H9 (cell line): ENCODE measurements around the gene ANAPC1. TPM values are rescaled to one million over a fixed set of nuclear protein-coding genes. Genes with fewer than 3 reads are reported as not detected.

Experiments
- DNase-seq: peaks from one replicate; pipeline ENCODE4 v3.0.0-alpha.2; 2017
- H2AFZ ChIP-seq: one replicate; pipeline ENCODE4 v1.6.1; 2013; ENCODE audit warnings: mild to moderate bottlenecking, low read length, control low read depth, moderate library complexity
- H2AK5ac ChIP-seq: 2 replicates; pipeline ENCODE4 v1.6.1; 2013; ENCODE audit warnings: low read length, control low read depth, mixed read lengths; ENCODE audit not compliant: insufficient read length
- H2BK120ac ChIP-seq: one replicate; pipeline ENCODE4 v1.6.1; 2013; ENCODE audit warnings: low read depth, mild to moderate bottlenecking, low read length, control low read depth, inconsistent platforms; ENCODE audit not compliant: poor library complexity, severe bottlenecking
- H2BK12ac ChIP-seq: 2 replicates; pipeline ENCODE4 v1.6.1; 2013; ENCODE audit warnings: low read length, control low read depth, mixed read lengths, low read depth; ENCODE audit not compliant: insufficient read length
- H2BK15ac ChIP-seq: 2 replicates; pipeline ENCODE4 v1.6.1; 2013; ENCODE audit warnings: low read depth, low read length, control low read depth
- H2BK20ac ChIP-seq: one replicate; pipeline ENCODE4 v1.6.1; 2013; ENCODE audit warnings: low read depth, mild to moderate bottlenecking, low read length, control low read depth, inconsistent platforms; ENCODE audit not compliant: poor library complexity, severe bottlenecking
- H2BK5ac ChIP-seq: 2 replicates; pipeline ENCODE4 v1.6.1; 2013; ENCODE audit warnings: low read length, control low read depth, mixed read lengths; ENCODE audit not compliant: insufficient read length
- H3K14ac ChIP-seq: 2 replicates; pipeline ENCODE4 v1.6.1; 2013; ENCODE audit warnings: low read length, control low read depth; ENCODE audit not compliant: insufficient read depth
- H3K18ac ChIP-seq: 2 replicates; pipeline ENCODE4 v1.6.1; 2013; ENCODE audit warnings: low read depth, mild to moderate bottlenecking, mixed read lengths, low read length, control low read depth; ENCODE audit not compliant: insufficient read length
- H3K23ac ChIP-seq: 2 replicates; pipeline ENCODE4 v1.6.1; 2013; ENCODE audit warnings: low read length, control low read depth, mixed read lengths, low read depth; ENCODE audit not compliant: insufficient read length
- H3K23me2 ChIP-seq: 2 replicates; pipeline ENCODE4 v1.6.1; 2013; ENCODE audit warnings: low read depth, mild to moderate bottlenecking, mixed read lengths, low read length, control low read depth; ENCODE audit not compliant: insufficient read length, poor library complexity, severe bottlenecking
- H3K27ac ChIP-seq: 2 replicates; pipeline ENCODE4 v1.5.1; 2013; ENCODE audit warnings: low read length, control low read depth, mixed read lengths, low read depth; ENCODE audit not compliant: insufficient read length
- H3K27me3 ChIP-seq: 2 replicates; pipeline ENCODE4 v1.6.1; 2013; ENCODE audit warnings: low read length, control low read depth, inconsistent platforms; ENCODE audit not compliant: insufficient read depth
- H3K4ac ChIP-seq: 2 replicates; pipeline ENCODE4 v1.6.1; 2013; ENCODE audit warnings: low read depth, mild to moderate bottlenecking, control low read depth, inconsistent platforms, low read length, moderate library complexity
- H3K4me1 ChIP-seq: 2 replicates; pipeline ENCODE4 v1.6.1; 2013; ENCODE audit warnings: low read length, control low read depth, inconsistent platforms; ENCODE audit not compliant: insufficient read depth
- H3K4me2 ChIP-seq: 2 replicates; pipeline ENCODE4 v1.6.1; 2013; ENCODE audit warnings: low read length, control low read depth, mixed read lengths; ENCODE audit not compliant: insufficient read length, insufficient read depth
- H3K56ac ChIP-seq: 2 replicates; pipeline ENCODE4 v1.6.1; 2013; ENCODE audit warnings: low read depth, mild to moderate bottlenecking, mixed read lengths, low read length, control low read depth; ENCODE audit not compliant: insufficient read length
- H3K79me1 ChIP-seq: 2 replicates; pipeline ENCODE4 v1.6.1; 2013; ENCODE audit warnings: low read depth, mild to moderate bottlenecking, moderate library complexity, low read length, control low read depth, inconsistent platforms; ENCODE audit not compliant: insufficient read depth, poor library complexity, severe bottlenecking
- H3K79me2 ChIP-seq: 2 replicates; pipeline ENCODE4 v1.6.1; 2013; ENCODE audit warnings: low read length, control low read depth, inconsistent platforms; ENCODE audit not compliant: insufficient read depth
- H3K9ac ChIP-seq: 2 replicates; pipeline ENCODE4 v1.6.1; 2013; ENCODE audit warnings: low read length, control low read depth, mixed read lengths; ENCODE audit not compliant: insufficient read length; ENCODE audit errors: extremely low read depth
- H3K9me3 ChIP-seq: one replicate; pipeline ENCODE4 v1.6.1; 2013; ENCODE audit warnings: low read depth, low read length, inconsistent platforms; ENCODE audit not compliant: control insufficient read depth
- H3T11ph ChIP-seq: one replicate; pipeline ENCODE4 v1.6.1; 2013; ENCODE audit warnings: mild to moderate bottlenecking, low read length, control low read depth, inconsistent platforms
- H4K20me1 ChIP-seq: one replicate; pipeline ENCODE4 v1.6.1; 2013; ENCODE audit not compliant: control insufficient read depth, insufficient read length, insufficient read depth
- H4K5ac ChIP-seq: 2 replicates; pipeline ENCODE4 v1.6.1; 2013; ENCODE audit warnings: low read depth, mild to moderate bottlenecking, mixed read lengths, low read length, control low read depth; ENCODE audit not compliant: insufficient read length
- H4K8ac ChIP-seq: replicated peaks from 2 replicates; pipeline ENCODE4 v1.6.1; 2013; ENCODE audit warnings: low read length, control low read depth, mixed read lengths, low read depth; ENCODE audit not compliant: insufficient read length
- H4K91ac ChIP-seq: 2 replicates; pipeline ENCODE4 v1.6.1; 2013; ENCODE audit warnings: low read depth, mild to moderate bottlenecking, moderate library complexity, mixed read lengths, low read length, control low read depth; ENCODE audit not compliant: insufficient read length
- H3K27ac Mint-ChIP-seq, 3 experiments: 2 replicates in 2 of 3; 3 replicates in 1 of 3; pipeline ENCODE4 v1.8.0; 2020 to 2021; ENCODE audit warnings: mixed read lengths in 3 of 3, mild to moderate bottlenecking in 1 of 3, moderate library complexity in 1 of 3
- H3K27me3 Mint-ChIP-seq: 2 replicates; pipeline ENCODE4 v1.8.0; 2021; ENCODE audit warnings: low read depth, mild to moderate bottlenecking, moderate library complexity, mixed read lengths
- H3K36me3 Mint-ChIP-seq, 3 experiments: 2 replicates in 2 of 3; 3 replicates in 1 of 3; pipeline ENCODE4 v1.8.0; 2020 to 2021; ENCODE audit warnings: low read depth in 3 of 3, mixed read lengths in 3 of 3; ENCODE audit not compliant: insufficient read depth in 1 of 3
- H3K4me1 Mint-ChIP-seq, 2 experiments: 2 replicates each; pipeline ENCODE4 v1.8.0; 2020; ENCODE audit warnings: mixed read lengths in 2 of 2
- H3K4me3 Mint-ChIP-seq, 2 experiments: 2 replicates in 1 of 2; 3 replicates in 1 of 2; pipeline ENCODE4 v1.8.0; 2020 to 2021; ENCODE audit warnings: mild to moderate bottlenecking in 2 of 2, mixed read lengths in 2 of 2, moderate library complexity in 1 of 2
- H3K9me3 Mint-ChIP-seq, 2 experiments: 2 replicates in 1 of 2; 3 replicates in 1 of 2; pipeline ENCODE4 v1.8.0; 2020; ENCODE audit warnings: mild to moderate bottlenecking in 2 of 2, mixed read lengths in 2 of 2, moderate library complexity in 1 of 2
- WGBS: extraction: QIAGEN DNeasy Blood & Tissue Kit; methylation state at CpG from one replicate; pipeline ENCODE4 v1.1.7; 2013; ENCODE audit warnings: missing lambda C conversion rate, low lambda C conversion rate, mixed read lengths; ENCODE audit not compliant: insufficient read length; ENCODE audit errors: extremely low coverage; 5-methylcytosine and 5-hydroxymethylcytosine counted together
- total RNA-seq: library from RNA; stranded (reverse); gene quantifications from 2 replicates; pipeline ENCODE4 v1.2.1, GENCODE V29; 2021
- TF ChIP-seq, protein P1 (sequence below): fragments of 200-600 bp; sonication (generic); conservative IDR thresholded peaks from 3 replicates; pipeline ENCODE4 v1.8.0; 2021; ENCODE audit warnings: antibody characterized with exemption, mild to moderate bottlenecking

ANAPC1 gene
- total RNA-seq, 1 experiment from 2014 or later: 79.1 TPM

DNA sequence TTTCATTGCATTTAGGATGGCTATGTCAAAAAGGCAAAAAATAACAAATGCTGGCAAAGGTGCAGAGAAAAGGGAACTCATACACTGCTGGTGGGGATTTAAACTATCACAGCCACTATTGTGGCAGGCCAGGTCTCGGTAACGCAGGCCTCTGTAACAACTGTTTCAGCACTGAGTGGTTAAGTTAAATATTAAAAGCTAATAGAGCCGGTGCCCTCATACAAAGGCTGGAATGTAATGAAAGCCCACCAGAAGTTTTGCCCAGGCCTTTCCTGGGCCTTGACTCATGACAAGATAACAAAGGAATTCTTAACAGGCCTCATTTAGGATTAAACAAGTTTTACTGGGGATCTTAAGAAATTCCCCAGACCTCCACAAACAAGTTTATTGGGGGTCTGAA is 25.1 kb upstream of the ANAPC1 start:
- no peak overlapping the region for H2BK120ac ChIP-seq
- H2AK5ac ChIP-seq: no peak overlapping the region
- no peak overlapping the region for H4K8ac ChIP-seq
- H4K20me1 ChIP-seq: no peaks in the 10 kb centered on the region
- no peaks in the 10 kb centered on the region for H3K79me1 ChIP-seq
- no peaks in the 10 kb centered on the region for H3K79me2 ChIP-seq
- Mint-ChIP-seq H3K27me3 (no peaks in the 10 kb centered on the region), H3K36me3 (no peaks in the 10 kb centered on the region), H3K27ac (no peak overlapping the region), H3K4me1 (peaks cover 30 to 31% of the 10 kb centered on the region in 2 experiments), H3K4me3 (no peak overlapping the region), H3K9me3 (no peaks in the 10 kb centered on the region)
- H2BK12ac ChIP-seq: no peak overlapping the region
- no peak overlapping the region for H4K5ac ChIP-seq
- H3K14ac ChIP-seq: no peak overlapping the region
- H3K56ac ChIP-seq: no peak overlapping the region
- H3T11ph ChIP-seq: no peak overlapping the region
- H3K27ac ChIP-seq: no peak overlapping the region
- H2BK20ac ChIP-seq: no peak overlapping the region
- H3K4me1 ChIP-seq: no peaks in the 10 kb centered on the region
- H3K18ac ChIP-seq: no peak overlapping the region
- no peak overlapping the region for H2BK15ac ChIP-seq
- no peaks in the 10 kb centered on the region for H3K27me3 ChIP-seq
- WGBS: no CpG with 5 or more reads among the region's 3 CpGs
- no peak overlapping the region for H2BK5ac ChIP-seq
- no peaks in the 10 kb centered on the region for H3K23me2 ChIP-seq
- H4K91ac ChIP-seq: no peak overlapping the region
- H3K9ac ChIP-seq: no peak overlapping the region
- no peak overlapping the region for H3K23ac ChIP-seq
- no peaks in the 10 kb centered on the region for H3K9me3 ChIP-seq
- TF ChIP-seq, protein P1, sequence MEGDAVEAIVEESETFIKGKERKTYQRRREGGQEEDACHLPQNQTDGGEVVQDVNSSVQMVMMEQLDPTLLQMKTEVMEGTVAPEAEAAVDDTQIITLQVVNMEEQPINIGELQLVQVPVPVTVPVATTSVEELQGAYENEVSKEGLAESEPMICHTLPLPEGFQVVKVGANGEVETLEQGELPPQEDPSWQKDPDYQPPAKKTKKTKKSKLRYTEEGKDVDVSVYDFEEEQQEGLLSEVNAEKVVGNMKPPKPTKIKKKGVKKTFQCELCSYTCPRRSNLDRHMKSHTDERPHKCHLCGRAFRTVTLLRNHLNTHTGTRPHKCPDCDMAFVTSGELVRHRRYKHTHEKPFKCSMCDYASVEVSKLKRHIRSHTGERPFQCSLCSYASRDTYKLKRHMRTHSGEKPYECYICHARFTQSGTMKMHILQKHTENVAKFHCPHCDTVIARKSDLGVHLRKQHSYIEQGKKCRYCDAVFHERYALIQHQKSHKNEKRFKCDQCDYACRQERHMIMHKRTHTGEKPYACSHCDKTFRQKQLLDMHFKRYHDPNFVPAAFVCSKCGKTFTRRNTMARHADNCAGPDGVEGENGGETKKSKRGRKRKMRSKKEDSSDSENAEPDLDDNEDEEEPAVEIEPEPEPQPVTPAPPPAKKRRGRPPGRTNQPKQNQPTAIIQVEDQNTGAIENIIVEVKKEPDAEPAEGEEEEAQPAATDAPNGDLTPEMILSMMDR: no peak
- DNase-seq: no peak
- no peak overlapping the region for H3K4ac ChIP-seq
- H3K4me2 ChIP-seq: no peak overlapping the region
- H2AFZ ChIP-seq: no peak overlapping the region
